ENCODE data around the gene CALU.

CALU gene

DNA sequence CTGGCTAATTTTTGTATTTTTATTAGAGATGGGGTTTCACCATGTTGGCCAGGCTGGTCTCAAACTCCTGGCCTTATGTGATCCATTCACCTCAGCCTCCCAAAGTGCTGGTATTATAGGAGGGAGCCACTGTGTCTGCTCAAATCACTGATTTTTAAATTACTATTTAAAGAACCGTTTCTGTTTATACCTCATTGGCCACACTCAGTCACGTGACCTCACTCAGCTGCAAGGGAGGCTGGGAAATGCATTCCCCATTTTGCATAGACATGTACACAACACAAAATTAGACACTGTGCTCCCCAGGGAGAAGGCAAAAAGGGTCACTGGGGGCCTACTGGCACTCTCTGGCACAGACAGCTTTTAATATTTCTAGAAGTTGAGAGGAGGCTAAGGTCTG lies 13.6 kb upstream of the CALU start:
- DNase-seq, result no peak

DNA sequence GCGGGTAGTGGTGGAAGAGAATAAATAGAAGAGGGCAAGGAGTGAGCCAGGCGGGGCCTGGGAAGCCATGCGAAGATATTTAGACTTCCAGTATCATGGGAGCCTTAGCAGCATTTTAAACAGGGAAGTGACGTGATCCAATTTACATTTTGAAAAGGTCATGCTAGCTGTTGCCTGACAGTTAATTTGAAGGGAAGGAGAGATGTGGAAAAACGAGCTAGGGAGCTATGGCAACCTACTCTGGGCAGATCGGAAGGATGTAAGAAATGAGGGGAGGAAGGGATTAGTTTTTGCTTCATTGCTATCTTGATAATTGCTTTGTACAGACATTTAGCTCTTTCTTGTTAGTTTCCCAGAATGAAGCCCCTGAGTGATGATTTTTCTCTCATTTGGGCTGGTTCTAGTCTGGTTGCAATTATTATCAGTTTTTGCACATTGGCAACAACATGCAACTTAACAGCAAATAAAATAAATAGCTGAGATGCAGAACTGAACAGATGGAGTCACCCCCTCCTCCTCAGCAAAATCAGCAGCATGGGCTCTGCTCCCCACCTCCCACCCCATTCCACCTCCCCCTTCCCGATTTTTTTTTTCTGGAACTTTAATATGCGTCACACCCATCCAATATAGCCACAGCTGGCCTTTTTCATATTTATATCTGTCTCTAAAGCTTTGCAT lies 13.0 kb upstream of the CALU start:
- DNase-seq, result no peak

DNA sequence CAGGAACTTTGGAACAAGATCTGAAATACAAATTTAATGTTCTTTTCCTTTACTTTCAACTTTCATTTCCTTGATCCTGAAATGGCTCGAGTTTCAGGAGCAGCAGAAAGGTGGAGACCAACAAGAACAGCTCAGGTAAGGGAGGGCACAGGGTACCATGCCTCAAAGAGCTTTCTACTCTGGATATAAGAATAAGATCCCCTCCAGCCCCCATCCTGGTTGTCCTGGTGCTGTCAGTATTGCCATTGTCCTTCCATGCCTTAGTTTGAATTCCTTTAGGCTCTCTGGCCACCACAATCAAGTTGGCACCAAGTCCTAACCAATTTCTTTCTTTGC lies 12.5 kb upstream of the CALU start:
- no peak for DNase-seq

DNA sequence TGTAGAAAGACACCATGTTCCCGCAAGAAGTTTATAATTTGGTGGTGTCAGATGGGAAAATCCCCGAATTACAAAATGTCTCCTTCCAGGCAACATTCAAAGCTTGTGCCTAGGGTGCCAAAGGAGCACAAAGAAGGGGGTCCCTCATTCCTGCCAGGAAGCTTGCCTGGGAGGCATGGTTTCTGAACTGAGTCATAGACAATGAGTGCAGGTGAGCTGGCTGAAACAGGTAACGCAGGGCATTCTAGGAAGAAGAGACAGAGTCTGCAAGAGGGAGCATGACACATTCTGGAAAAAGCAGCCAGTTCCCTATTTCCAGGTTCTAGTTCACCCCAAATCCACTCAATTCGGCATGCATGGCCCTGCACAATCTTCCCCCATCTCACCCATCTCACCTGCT lies 11.9 kb upstream of the CALU start:
- no peak for DNase-seq

DNA sequence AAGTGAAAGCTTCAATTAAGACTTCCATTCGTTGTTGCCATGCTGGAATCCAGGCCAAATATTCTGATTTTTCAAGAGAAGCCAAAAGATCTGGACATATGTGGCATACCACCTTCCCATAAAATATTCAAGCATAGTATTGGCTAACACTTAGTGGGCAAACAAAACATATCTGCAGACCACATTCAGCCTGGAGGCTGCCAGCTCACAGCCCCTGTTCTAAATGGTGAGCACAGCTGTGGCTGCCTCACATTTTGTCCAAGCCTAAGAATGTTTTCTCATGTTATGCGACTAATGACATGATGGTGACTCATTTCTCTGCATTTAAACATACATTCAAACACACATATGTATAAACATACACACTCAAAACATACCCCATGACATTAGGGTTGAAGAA lies 10.6 kb upstream of the CALU start:
- no peak for DNase-seq

DNA sequence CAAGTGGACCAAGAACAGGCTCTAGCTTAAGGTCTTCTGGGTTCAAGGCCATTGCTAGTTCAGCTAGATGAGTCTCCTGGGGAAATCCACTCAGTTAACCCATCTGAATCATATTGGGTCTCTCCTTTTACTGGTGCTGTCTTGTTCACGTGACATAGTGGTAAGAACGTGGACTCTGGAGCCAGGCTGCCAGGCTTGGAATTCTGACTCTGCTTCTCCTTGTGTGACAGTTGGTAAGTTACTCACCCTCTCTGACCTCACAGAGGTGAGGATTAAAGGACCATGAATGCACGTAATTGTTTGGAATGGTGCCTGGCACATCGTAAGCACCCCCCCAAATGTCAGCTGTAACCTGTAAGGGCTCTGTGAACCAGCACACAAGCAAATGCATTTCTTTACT lies 9.7 kb upstream of the CALU start:
- DNase-seq, result no peak

DNA sequence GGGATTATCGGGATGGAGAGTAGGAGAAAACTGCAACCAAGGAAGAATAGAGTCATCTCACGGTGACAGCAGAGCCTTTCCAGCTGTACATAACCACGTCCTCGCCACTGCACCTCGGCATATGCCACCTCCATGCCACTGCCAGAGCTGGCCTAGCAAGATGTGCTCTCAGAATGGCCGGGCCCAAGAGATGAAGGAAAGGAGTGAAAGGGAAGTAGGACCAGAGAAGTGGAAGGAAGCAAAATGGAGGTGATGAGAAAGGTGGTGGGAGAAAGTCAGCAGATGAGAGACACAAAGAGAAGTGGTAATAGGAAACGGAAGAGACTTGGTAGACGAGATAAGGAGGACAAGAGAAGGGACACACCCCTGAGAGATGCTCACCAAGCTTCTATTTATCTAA lies 8.0 kb upstream of the CALU start:
- DNase-seq, result no peak

DNA sequence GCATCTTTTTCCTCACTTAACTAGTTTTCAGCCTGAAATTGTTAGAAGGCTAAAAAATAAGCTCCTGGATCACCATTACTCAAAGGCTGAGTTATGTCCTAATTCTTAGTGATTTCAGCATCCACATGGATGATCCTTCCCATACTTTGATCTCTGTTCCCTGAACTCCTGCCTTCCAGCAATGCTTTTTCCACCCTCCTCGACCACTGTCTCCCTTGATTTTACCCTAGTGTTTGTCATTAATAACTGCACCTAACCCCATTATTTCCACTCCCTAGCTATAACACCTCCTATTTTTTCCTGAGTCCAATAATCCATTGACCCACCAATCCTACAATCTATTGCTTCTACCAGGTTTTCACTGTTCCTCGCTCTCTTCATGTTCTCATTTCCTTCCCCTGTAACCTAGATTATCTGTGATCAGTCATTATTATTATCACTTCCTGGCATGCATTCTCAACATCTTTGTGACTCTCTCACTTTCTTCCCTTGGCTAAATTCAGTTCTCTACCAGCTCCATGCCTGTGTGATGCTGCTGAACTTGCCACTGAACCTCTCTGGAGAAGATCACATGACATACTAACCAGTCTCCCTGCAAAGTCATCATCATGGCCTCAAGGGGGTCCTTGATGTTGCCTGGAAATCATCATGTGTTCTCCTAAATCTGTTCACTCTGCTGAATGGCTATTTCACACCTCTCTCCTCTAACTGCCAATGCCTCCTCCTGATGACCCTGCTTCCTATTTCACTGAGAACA lies 6.5 kb upstream of the CALU start:
- DNase-seq, result no peak

DNA sequence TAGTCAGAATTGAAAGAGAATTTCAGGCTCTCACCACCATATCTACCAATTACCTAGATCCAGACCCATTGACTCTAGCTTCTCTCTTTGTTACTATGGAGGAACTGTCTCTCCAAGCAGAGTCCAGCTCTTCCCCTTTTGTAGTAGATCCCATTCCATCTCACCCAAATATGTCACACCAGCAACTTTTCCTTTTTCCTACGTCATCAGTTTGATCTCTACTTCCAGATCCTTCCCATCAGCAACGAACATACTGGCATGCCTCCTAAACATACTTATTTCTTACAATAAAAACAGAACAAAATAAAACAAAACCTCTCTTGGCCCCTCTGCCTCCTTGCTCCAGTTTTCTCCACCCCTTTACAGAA lies 5.9 kb upstream of the CALU start:
- DNase-seq, result peak; percentile 52 to 75 (median 65)

DNA sequence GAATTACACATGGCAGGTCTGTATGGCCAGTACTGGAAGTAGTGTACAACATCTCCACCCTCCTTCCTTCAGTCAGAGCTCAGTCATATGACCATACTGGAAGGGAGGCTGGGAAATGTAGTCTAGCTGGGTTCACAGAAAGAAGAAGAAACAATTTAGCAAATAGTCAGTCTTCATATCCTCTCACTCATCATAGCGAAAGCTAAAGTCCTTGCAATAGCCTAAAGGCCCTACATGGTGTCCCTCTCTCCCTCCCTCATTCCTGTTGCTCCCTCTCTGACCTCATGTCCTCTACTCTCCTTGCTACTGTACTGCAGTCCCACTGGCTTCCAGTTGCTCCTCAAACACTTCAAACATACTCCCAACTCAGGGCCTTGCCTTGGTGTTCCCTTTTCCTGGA lies 4.3 kb upstream of the CALU start:
- peak; percentile 47 to 78 (median 64) for DNase-seq

DNA sequence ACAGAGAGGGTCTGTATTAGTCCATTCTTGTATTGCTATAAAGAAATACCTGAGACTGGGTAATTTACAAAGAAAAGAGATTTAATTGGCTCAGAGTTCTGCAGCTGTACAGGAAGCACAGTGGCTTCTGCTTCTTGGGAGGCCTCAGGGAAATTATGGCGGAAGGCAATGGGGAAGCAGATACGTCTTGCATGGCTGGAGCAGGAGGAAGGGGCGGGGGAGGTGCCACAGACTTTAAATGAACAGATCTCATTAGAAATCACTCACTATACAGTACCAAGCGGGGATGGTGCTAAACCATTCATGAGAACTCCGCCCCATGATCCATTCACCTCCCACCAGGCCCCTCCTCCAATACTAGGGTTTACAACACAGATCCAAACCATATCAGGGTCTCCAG lies 3.7 kb upstream of the CALU start:
- DNase-seq, result peak; percentile 61 to 83 (median 76)

DNA sequence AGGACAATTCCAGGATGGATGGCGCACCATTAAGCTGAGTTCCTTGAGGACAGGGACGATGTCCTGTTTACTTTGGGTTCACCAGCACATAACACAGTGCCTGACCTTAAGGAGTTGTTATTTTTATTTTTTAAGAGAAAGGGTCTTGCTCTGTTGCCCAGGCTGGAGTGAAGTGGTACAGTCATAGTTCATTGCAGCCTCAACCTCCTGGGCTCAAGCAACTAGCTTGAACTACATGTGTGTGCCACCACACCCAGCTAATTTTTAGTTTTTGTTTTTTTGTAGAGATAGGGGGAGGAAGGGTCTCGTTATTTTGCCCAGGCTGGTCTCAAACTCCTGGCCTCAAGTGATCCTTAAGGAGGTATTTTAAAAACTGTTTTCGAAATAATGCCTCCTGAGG lies 1.7 kb upstream of the CALU start:
- DNase-seq, result no peak

DNA sequence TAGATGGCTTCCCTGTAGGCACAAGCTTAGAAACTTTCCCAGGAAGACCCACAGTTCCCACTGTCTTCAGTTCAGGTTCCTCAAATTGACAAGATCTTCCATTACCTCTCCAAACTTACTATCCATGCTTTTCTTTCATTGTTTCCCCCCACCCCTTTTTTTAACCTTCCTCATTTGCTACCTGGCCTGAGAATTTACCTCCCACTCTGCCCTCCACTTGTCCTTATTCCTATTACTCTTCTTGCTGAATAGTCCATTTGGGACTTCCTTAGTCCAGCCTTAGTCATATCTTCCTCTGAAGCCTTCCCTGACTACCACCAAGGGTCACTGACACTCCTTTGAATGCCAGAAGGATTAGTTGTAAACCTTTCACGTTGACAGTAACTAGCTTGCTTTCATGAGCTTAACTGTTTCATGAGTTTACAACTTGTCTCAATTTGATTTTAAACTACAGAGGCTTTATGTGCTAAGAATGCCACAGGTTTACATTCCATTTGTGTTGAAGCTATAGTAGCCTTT lies 1.2 kb upstream of the CALU start:
- peak; percentile 25 to 51 (median 39) for DNase-seq

DNA sequence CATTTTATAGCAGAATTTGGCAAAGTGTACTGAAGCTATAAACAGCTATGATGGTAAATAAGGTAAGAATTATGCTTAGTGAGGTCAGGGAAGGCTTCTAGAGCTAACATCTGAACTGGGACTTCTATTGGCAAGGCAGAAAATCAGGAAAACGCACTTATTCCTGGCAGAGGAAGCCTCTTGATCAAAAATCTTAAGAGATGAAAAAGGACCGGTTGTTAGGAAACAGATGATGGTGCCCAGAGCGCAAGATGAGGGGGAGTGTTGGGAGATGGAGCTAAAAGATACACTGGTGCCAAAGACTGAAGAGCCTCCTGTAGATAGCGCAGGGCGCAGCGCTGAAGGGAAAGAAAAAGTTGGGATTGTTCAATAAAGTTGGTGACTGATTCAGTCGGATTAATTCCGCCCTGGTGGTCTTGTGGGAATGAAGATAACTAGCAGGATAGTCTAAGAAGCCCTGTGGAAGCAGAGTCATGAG lies 550 bp upstream of the CALU start:
- peak in 1 of 4 experiments; percentile 10 for DNase-seq

DNA sequence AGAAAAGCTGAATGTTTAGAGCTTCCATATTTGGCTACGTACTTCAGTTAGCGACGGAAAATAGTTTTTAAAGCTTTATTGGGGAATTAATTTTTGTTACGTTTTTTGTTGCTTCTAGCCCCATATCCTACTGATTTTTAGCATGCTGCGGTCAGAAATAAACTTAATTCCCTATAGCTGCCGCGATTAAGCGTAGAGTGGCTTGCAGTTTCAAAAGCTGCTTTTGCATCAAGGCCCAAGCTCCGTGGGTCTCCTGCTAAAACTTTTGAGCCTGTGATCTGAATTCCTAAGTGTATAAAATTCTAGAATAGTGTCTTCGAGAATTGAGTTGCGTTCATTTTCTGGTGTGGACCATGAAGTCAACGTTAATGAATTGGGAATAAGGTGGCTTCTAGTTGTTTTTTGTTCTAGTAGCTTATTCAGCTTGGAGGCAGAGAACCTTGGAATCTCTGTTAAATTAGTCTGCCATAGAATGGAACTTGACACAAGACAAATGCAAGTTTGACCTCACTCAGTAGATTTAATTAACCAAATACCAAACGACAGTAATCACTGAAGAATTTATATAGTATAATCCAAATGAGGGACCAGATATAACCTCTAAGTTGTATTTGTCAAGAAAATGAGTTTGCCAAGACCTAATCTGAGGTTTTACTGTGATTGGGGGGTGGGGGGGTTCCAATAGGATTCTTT lies 977 bp downstream of the CALU start:
- DNase-seq, result no peak

DNA sequence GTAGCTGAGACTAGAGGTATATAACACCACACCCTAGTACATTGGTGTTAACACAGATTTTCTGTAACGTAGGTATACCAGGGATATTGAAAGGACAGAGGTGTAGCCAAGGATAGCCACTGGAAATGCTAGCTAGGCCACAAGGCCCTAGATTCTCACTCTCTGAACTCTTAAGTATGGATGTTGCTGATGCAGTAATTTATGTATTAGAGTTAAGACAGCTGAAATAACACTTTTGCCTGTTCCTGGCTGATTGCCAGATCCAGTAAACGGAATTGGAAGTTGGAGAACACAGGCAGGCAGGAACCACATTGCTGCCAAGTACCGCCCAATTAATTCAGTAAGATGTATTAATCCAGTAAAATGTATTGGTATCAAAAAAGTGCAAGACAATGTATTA lies 1.8 kb downstream of the CALU start:
- DNase-seq, result peak in 3 of 4 experiments; percentile 22 to 59 (median 41)

DNA sequence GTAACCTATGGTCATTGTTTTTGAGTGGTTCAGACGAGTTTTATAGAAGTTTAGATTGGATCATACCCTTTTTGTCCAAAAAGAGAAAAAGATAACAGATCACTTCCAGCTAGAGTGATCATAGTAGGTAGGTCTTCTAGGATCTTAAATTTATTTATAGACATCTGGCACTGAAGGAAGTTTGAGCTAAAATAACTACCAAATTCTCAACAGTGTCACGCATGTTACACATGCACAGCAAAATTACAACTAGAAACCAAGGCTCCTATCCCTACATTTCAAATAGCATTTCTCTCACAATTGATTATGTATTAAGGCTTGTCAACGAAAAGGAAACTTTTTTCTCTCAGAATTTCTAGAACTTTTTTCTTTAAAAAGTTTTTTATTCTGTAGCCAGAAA lies 2.3 kb downstream of the CALU start:
- DNase-seq, result no peak

DNA sequence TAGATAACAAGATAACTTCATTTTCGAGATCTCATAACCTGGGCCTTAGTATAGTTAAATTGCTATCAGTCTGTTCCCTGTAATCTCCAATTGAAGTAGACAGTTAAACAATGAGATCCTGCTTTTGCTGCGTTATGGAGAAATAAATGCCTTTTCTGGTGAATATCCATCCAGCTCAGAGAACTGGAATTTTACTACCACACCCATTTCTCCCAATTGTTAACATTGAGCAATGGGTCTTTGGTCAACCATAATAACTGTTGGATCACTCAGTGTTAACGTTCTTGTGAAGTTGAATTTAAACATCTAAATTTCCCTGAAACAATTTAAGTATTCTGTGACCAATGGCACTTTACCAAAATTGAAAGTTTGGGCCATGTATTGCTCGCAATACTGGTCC lies 3.0 kb downstream of the CALU start:
- DNase-seq, result no peak

DNA sequence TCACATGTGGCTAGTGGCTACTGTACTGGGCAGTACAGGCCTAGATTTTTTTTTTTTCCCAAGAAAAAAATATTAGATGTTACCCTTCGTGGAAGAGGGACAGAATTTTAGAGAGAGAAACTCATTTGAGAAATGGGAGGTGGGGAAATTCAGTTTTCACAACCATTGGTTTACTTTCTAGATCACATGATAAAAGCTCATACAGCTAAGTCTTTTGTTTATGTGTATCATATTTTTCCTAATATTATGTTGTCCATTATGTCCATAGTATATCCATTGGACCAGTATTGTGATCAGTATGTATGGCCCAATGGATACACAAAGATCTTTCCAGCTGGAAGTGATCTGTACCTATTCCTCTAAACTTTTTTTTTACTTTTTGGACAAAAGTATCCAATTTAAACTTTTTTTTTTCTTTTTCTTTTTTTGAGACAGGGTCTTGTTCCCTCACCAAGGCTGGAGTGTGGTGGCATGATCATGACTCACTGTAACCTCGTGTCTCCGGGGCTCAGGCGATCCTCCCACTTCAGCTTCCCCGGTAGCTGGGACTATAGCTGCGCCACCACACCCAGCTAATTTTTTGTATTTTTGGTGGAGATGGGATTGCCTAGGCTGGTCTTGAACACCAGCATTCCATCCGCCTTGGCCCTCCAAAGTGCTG lies 4.1 kb downstream of the CALU start:
- peak; percentile 41 to 69 (median 66) for DNase-seq

DNA sequence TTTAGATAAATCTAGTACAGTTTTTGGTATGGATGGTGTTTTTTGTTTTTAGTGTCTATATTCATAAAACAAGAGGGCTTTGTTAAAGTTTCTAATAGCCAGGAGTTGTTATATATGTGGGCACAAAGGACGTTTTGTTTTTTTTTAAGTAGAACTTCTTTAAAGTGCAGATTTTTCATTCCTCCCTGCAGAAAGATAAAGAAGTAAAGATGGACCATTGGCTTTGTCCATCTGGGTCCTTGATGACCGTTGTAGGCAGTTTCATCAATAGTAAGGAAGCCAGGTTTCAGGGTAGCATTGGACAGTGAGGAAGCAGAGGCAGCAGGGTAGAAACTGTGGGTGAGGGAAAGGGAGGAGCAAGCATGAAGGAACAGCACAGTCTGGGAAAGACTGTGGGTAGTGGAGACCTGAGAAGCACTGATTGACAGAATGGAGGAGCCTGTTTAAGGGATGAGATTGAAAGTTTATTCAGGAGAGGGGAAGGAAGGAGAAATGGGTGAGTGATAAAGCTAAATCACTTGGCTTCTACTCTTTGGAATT lies 5.3 kb downstream of the CALU start:
- DNase-seq, result peak in 3 of 4 experiments; percentile 34 to 46 (median 45)

DNA sequence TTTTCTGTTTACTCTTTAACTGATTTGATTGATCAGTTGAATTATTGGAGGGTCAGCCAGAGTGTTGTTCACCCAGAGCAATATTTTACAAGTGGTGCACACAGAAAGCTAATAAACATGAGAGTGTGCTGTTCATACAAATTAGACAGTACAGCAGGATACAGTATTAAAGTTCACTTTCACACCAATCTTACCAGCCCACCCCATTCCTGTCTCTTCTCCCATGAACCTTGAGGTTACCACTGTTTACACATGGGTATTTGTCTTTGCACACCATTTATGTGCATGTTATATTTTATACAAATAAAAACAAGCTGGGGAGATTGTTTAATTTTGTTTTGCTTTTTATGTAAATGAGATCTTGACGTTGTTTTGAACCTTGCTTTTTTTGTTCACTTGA lies 6.5 kb downstream of the CALU start:
- no peak for DNase-seq

DNA sequence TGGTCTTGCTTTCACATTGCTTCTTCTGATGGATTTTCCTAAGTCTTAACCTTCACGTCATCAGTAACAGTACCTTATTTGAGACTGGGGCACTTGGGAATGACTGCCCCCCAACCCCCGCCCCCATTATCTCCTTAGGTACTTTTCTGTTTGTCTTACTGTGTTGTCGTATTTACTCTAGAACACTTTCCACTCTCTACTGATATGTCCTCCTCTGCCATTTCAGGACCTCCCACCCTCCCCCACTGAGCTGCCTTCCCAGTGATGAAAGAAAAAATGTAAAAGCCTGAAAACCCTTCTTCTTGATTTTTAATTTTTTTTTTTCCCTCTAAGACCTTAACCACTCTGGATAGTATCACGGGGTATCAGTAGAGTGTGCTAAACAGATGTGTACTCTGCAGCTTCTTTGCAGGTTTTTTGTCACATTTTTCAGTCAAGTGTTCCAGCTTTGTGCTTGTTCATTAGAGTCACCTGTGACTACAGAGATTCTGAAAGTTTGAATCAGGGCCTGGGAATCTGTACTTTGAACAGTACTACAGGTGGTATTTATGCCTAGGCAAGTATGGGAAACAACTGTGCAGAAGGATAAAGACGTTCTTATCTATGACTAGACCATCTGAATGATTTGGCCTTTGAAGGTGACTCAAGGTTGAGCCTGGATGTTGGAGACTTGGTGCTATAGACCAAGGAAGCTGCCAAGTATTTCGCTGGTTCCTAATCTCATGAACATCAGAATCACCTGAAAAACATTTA lies 8.3 kb downstream of the CALU start:
- DNase-seq, result no peak

Measured in suppressor macrophage (primary cell).